H9 (cell line): ENCODE measurements around the gene TBXAS1. TPM values are rescaled to one million over a fixed set of nuclear protein-coding genes. Genes with fewer than 3 reads are reported as not detected.

Experiments
- DNase-seq: peaks from one replicate; pipeline ENCODE4 v3.0.0-alpha.2; 2017
- H2AFZ ChIP-seq: one replicate; pipeline ENCODE4 v1.6.1; 2013; ENCODE audit warnings: mild to moderate bottlenecking, low read length, control low read depth, moderate library complexity
- H2AK5ac ChIP-seq: 2 replicates; pipeline ENCODE4 v1.6.1; 2013; ENCODE audit warnings: low read length, control low read depth, mixed read lengths; ENCODE audit not compliant: insufficient read length
- H2BK120ac ChIP-seq: one replicate; pipeline ENCODE4 v1.6.1; 2013; ENCODE audit warnings: low read depth, mild to moderate bottlenecking, low read length, control low read depth, inconsistent platforms; ENCODE audit not compliant: poor library complexity, severe bottlenecking
- H2BK12ac ChIP-seq: 2 replicates; pipeline ENCODE4 v1.6.1; 2013; ENCODE audit warnings: low read length, control low read depth, mixed read lengths, low read depth; ENCODE audit not compliant: insufficient read length
- H2BK15ac ChIP-seq: 2 replicates; pipeline ENCODE4 v1.6.1; 2013; ENCODE audit warnings: low read depth, low read length, control low read depth
- H2BK20ac ChIP-seq: one replicate; pipeline ENCODE4 v1.6.1; 2013; ENCODE audit warnings: low read depth, mild to moderate bottlenecking, low read length, control low read depth, inconsistent platforms; ENCODE audit not compliant: poor library complexity, severe bottlenecking
- H2BK5ac ChIP-seq: 2 replicates; pipeline ENCODE4 v1.6.1; 2013; ENCODE audit warnings: low read length, control low read depth, mixed read lengths; ENCODE audit not compliant: insufficient read length
- H3K14ac ChIP-seq: 2 replicates; pipeline ENCODE4 v1.6.1; 2013; ENCODE audit warnings: low read length, control low read depth; ENCODE audit not compliant: insufficient read depth
- H3K18ac ChIP-seq: 2 replicates; pipeline ENCODE4 v1.6.1; 2013; ENCODE audit warnings: low read depth, mild to moderate bottlenecking, mixed read lengths, low read length, control low read depth; ENCODE audit not compliant: insufficient read length
- H3K23ac ChIP-seq: 2 replicates; pipeline ENCODE4 v1.6.1; 2013; ENCODE audit warnings: low read length, control low read depth, mixed read lengths, low read depth; ENCODE audit not compliant: insufficient read length
- H3K23me2 ChIP-seq: 2 replicates; pipeline ENCODE4 v1.6.1; 2013; ENCODE audit warnings: low read depth, mild to moderate bottlenecking, mixed read lengths, low read length, control low read depth; ENCODE audit not compliant: insufficient read length, poor library complexity, severe bottlenecking
- H3K27ac ChIP-seq: 2 replicates; pipeline ENCODE4 v1.5.1; 2013; ENCODE audit warnings: low read length, control low read depth, mixed read lengths, low read depth; ENCODE audit not compliant: insufficient read length
- H3K27me3 ChIP-seq: 2 replicates; pipeline ENCODE4 v1.6.1; 2013; ENCODE audit warnings: low read length, control low read depth, inconsistent platforms; ENCODE audit not compliant: insufficient read depth
- H3K4ac ChIP-seq: 2 replicates; pipeline ENCODE4 v1.6.1; 2013; ENCODE audit warnings: low read depth, mild to moderate bottlenecking, control low read depth, inconsistent platforms, low read length, moderate library complexity
- H3K4me1 ChIP-seq: 2 replicates; pipeline ENCODE4 v1.6.1; 2013; ENCODE audit warnings: low read length, control low read depth, inconsistent platforms; ENCODE audit not compliant: insufficient read depth
- H3K4me2 ChIP-seq: 2 replicates; pipeline ENCODE4 v1.6.1; 2013; ENCODE audit warnings: low read length, control low read depth, mixed read lengths; ENCODE audit not compliant: insufficient read length, insufficient read depth
- H3K56ac ChIP-seq: 2 replicates; pipeline ENCODE4 v1.6.1; 2013; ENCODE audit warnings: low read depth, mild to moderate bottlenecking, mixed read lengths, low read length, control low read depth; ENCODE audit not compliant: insufficient read length
- H3K79me1 ChIP-seq: 2 replicates; pipeline ENCODE4 v1.6.1; 2013; ENCODE audit warnings: low read depth, mild to moderate bottlenecking, moderate library complexity, low read length, control low read depth, inconsistent platforms; ENCODE audit not compliant: insufficient read depth, poor library complexity, severe bottlenecking
- H3K79me2 ChIP-seq: 2 replicates; pipeline ENCODE4 v1.6.1; 2013; ENCODE audit warnings: low read length, control low read depth, inconsistent platforms; ENCODE audit not compliant: insufficient read depth
- H3K9ac ChIP-seq: 2 replicates; pipeline ENCODE4 v1.6.1; 2013; ENCODE audit warnings: low read length, control low read depth, mixed read lengths; ENCODE audit not compliant: insufficient read length; ENCODE audit errors: extremely low read depth
- H3K9me3 ChIP-seq: one replicate; pipeline ENCODE4 v1.6.1; 2013; ENCODE audit warnings: low read depth, low read length, inconsistent platforms; ENCODE audit not compliant: control insufficient read depth
- H3T11ph ChIP-seq: one replicate; pipeline ENCODE4 v1.6.1; 2013; ENCODE audit warnings: mild to moderate bottlenecking, low read length, control low read depth, inconsistent platforms
- H4K20me1 ChIP-seq: one replicate; pipeline ENCODE4 v1.6.1; 2013; ENCODE audit not compliant: control insufficient read depth, insufficient read length, insufficient read depth
- H4K5ac ChIP-seq: 2 replicates; pipeline ENCODE4 v1.6.1; 2013; ENCODE audit warnings: low read depth, mild to moderate bottlenecking, mixed read lengths, low read length, control low read depth; ENCODE audit not compliant: insufficient read length
- H4K8ac ChIP-seq: replicated peaks from 2 replicates; pipeline ENCODE4 v1.6.1; 2013; ENCODE audit warnings: low read length, control low read depth, mixed read lengths, low read depth; ENCODE audit not compliant: insufficient read length
- H4K91ac ChIP-seq: 2 replicates; pipeline ENCODE4 v1.6.1; 2013; ENCODE audit warnings: low read depth, mild to moderate bottlenecking, moderate library complexity, mixed read lengths, low read length, control low read depth; ENCODE audit not compliant: insufficient read length
- H3K27ac Mint-ChIP-seq, 3 experiments: 2 replicates in 2 of 3; 3 replicates in 1 of 3; pipeline ENCODE4 v1.8.0; 2020 to 2021; ENCODE audit warnings: mixed read lengths in 3 of 3, mild to moderate bottlenecking in 1 of 3, moderate library complexity in 1 of 3
- H3K27me3 Mint-ChIP-seq: 2 replicates; pipeline ENCODE4 v1.8.0; 2021; ENCODE audit warnings: low read depth, mild to moderate bottlenecking, moderate library complexity, mixed read lengths
- H3K36me3 Mint-ChIP-seq, 3 experiments: 2 replicates in 2 of 3; 3 replicates in 1 of 3; pipeline ENCODE4 v1.8.0; 2020 to 2021; ENCODE audit warnings: low read depth in 3 of 3, mixed read lengths in 3 of 3; ENCODE audit not compliant: insufficient read depth in 1 of 3
- H3K4me1 Mint-ChIP-seq, 2 experiments: 2 replicates each; pipeline ENCODE4 v1.8.0; 2020; ENCODE audit warnings: mixed read lengths in 2 of 2
- H3K4me3 Mint-ChIP-seq, 2 experiments: 2 replicates in 1 of 2; 3 replicates in 1 of 2; pipeline ENCODE4 v1.8.0; 2020 to 2021; ENCODE audit warnings: mild to moderate bottlenecking in 2 of 2, mixed read lengths in 2 of 2, moderate library complexity in 1 of 2
- H3K9me3 Mint-ChIP-seq, 2 experiments: 2 replicates in 1 of 2; 3 replicates in 1 of 2; pipeline ENCODE4 v1.8.0; 2020; ENCODE audit warnings: mild to moderate bottlenecking in 2 of 2, mixed read lengths in 2 of 2, moderate library complexity in 1 of 2
- CTCF ChIP-seq: fragments of 200-600 bp; sonication (generic); conservative IDR thresholded peaks from 3 replicates; pipeline ENCODE4 v1.8.0; 2021; ENCODE audit warnings: antibody characterized with exemption, mild to moderate bottlenecking
- WGBS: extraction: QIAGEN DNeasy Blood & Tissue Kit; methylation state at CpG from one replicate; pipeline ENCODE4 v1.1.7; 2013; ENCODE audit warnings: missing lambda C conversion rate, low lambda C conversion rate, mixed read lengths; ENCODE audit not compliant: insufficient read length; ENCODE audit errors: extremely low coverage; 5-methylcytosine and 5-hydroxymethylcytosine counted together
- total RNA-seq: library from RNA; stranded (reverse); gene quantifications from 2 replicates; pipeline ENCODE4 v1.2.1, GENCODE V29; 2021

The TBXAS1 gene
- total RNA-seq, 1 experiment from 2014 or later: 0.39 TPM

- WGBS: no CpG with 5 or more reads among the region's 5 CpGs
- H3K4me1 Mint-ChIP-seq: peaks cover 10% of the 10 kb centered on the region in 2 experiments
- no peak overlapping the region for H2AFZ ChIP-seq
- DNase-seq: no peak
- H3K9me3 ChIP-seq: no peaks in the 10 kb centered on the region
- no peak overlapping the region for H4K91ac ChIP-seq
- no peak overlapping the region for H3K27ac ChIP-seq
- H2BK15ac ChIP-seq: no peak overlapping the region
- H3K27me3 ChIP-seq: no peaks in the 10 kb centered on the region; the same call in 1 of the 2 replicates
- H3K79me1 ChIP-seq: no peaks in the 10 kb centered on the region
- H3K27me3 Mint-ChIP-seq: peaks cover 4% of the 10 kb centered on the region; the same call in 1 of the 2 replicates
- no peak overlapping the region for H3K9ac ChIP-seq
- H3K4ac ChIP-seq: no peak overlapping the region
- no peaks in the 10 kb centered on the region for H3K79me2 ChIP-seq
- H4K20me1 ChIP-seq: no peaks in the 10 kb centered on the region
- H3K23ac ChIP-seq: no peak overlapping the region
- no peak overlapping the region for H2BK12ac ChIP-seq
- no peak overlapping the region for H3K27ac Mint-ChIP-seq
- no peak overlapping the region for H2BK120ac ChIP-seq
- no peak overlapping the region for H3K56ac ChIP-seq
- no peaks in the 10 kb centered on the region for H3K36me3 Mint-ChIP-seq
- no peaks in the 10 kb centered on the region for H3K4me1 ChIP-seq
- H3K14ac ChIP-seq: no peak overlapping the region
- H2AK5ac ChIP-seq: no peak overlapping the region
- H3T11ph ChIP-seq: no peak overlapping the region
- no peak overlapping the region for H3K4me2 ChIP-seq
- no peak overlapping the region for H4K5ac ChIP-seq
- H3K18ac ChIP-seq: no peak overlapping the region
- H3K4me3 Mint-ChIP-seq: no peak overlapping the region
- H2BK5ac ChIP-seq: no peak overlapping the region
- no peaks in the 10 kb centered on the region for H3K9me3 Mint-ChIP-seq
- H2BK20ac ChIP-seq: no peak overlapping the region
- no peak overlapping the region for H4K8ac ChIP-seq
- TF ChIP-seq CTCF: no peak
- no peaks in the 10 kb centered on the region for H3K23me2 ChIP-seq
These were observed 162.2 kb downstream of the TBXAS1 start for GRCh38 chr7:139991269-139991666.
